Measurements from ENCODE around the gene DDX1. TPM values are rescaled to one million over a fixed set of nuclear protein-coding genes. Genes with fewer than 3 reads are reported as not detected.

Gene DDX1
- total and polyA plus RNA-seq, 9 of the 15 experiments (the other 6 are each of a cell fraction or from before 2014, with no cell fraction given), result 116 to 277 (median 232) TPM

- DNase-seq (ENCODE audit: extremely low read depth in 1 of 4, low spot score in 3 of 4) (no peak), FAIRE-seq (no peak), ATAC-seq (no peak)
- Histone ChIP-seq H3K36me3 (ENCODE audit: control insufficient read depth, insufficient read depth, low read length) (peaks cover 29% of the 10 kb centered on the region), H3K27ac (ENCODE audit: extremely low read depth, low read depth, low read length) (no peak overlapping the region), H3K27me3 (ENCODE audit: control insufficient read depth in 2 of 2, insufficient read depth in 2 of 2, low read length in 2 of 2) (peaks cover under 1 to 6% of the 10 kb centered on the region in 2 experiments; a peak in 2 of 5 replicates), H3K9ac (ENCODE audit: insufficient read depth in 1 of 2, low read depth in 2 of 2, low read length in 2 of 2) (no peak overlapping the region), H4K20me1 (replicated peaks; ENCODE audit: control insufficient read depth, insufficient read depth, low read length) (no peaks in the 10 kb centered on the region), H3K4me2 (ENCODE audit: insufficient read depth, low read length) (no peak overlapping the region), H3K9me1 (ENCODE audit: control insufficient read depth, insufficient read depth, low read length) (no peaks in the 10 kb centered on the region), H2AFZ (ENCODE audit: low read depth, low read length) (no peak overlapping the region), H3K79me2 (ENCODE audit: control insufficient read depth, insufficient read depth, low read length) (no peaks in the 10 kb centered on the region), H3K4me1 (replicated peaks in 1 of 2; ENCODE audit: control insufficient read depth in 2 of 2, insufficient read depth in 2 of 2, low read length in 2 of 2) (no peaks in the 10 kb centered on the region; a peak in 1 of 5 replicates), H3K9me3 (replicated peaks; ENCODE audit: control insufficient read depth, insufficient read depth, low read depth, low read length) (no peaks in the 10 kb centered on the region), H3K4me3 (no peak overlapping the region)
- WGBS (ENCODE audit: insufficient coverage, low coverage, missing lambda C conversion rate), result 100% methylated on average over 1 of the region's 1 CpG
- BruUV-seq (replicated peaks), result no TSS peak
- intact Hi-C loops (cut with micrococcal nuclease) (loop anchor here (5.0 kb wide), 1 partner anchor 91 kb away; no protein-coding TSS in a partner anchor), in situ Hi-C loops (cut with MboI) (loop anchor here (10.0 kb wide), 1 partner anchor 853 kb away; no protein-coding TSS in a partner anchor)
- ChIA-PET POLR2A (interaction anchor here (0.8 to 1.3 kb wide), 3 partner anchors 11 to 533 kb away, joined by 3 to 4 read pairs (median 3); no protein-coding TSS in a partner anchor), CTCF (ENCODE audit: low intra/inter-chr PET ratio) (no interaction called here)
- TF ChIP-seq ZNF143 (CRISPR knock-in tag; IDR thresholded peaks at IDR 0.05) (no peak), MCM2 (IDR thresholded peaks at IDR 0.05; ENCODE audit: low read depth) (no peak), SRSF3 (IDR thresholded peaks at IDR 0.05; ENCODE audit: insufficient read depth, low read length) (no peak), TEAD4 (IDR thresholded peaks at IDR 0.05; ENCODE audit: low read length) (no peak), TEAD4 (CRISPR knock-in tag; IDR thresholded peaks at IDR 0.05; ENCODE audit: borderline replicate concordance) (no peak), PATZ1 (CRISPR knock-in tag; IDR thresholded peaks at IDR 0.05; ENCODE audit: borderline replicate concordance) (no peak), ZNF324 (CRISPR knock-in tag; IDR thresholded peaks at IDR 0.05) (no peak), CCNT2 (IDR thresholded peaks at IDR 0.05; ENCODE audit: borderline replicate concordance, extremely low read depth, insufficient read length, low read depth, low read length) (no peak), PHF21A (IDR thresholded peaks at IDR 0.05; ENCODE audit: borderline replicate concordance, low read depth) (no peak), CBX5 (IDR thresholded peaks at IDR 0.05; ENCODE audit: borderline replicate concordance, low read depth) (no peak), NFE2 (IDR thresholded peaks at IDR 0.05; ENCODE audit: low read depth) (no peak), HOXB6 (CRISPR knock-in tag; IDR thresholded peaks at IDR 0.05; ENCODE audit: borderline replicate concordance) (no peak), MED1 (CRISPR knock-in tag; IDR thresholded peaks at IDR 0.05; ENCODE audit: borderline replicate concordance) (no peak)
Observed at GRCh38 chr2:15641530-15641982, 49.9 kb downstream of the DDX1 start.

Measured in K562 (cell line).